KG1 (cell line): ENCODE data around the gene CDC37.
"Not testable (repeated sequence)": the region's sequence is repeated elsewhere in the genome, so short reads cannot be mapped to it uniquely, and the experiment has no call there.

Source experiments
- DNase-seq: peaks from one replicate; lab custom pipeline; 2025; lab: John Stamatoyannopoulos, UW

CDC37 gene

GRCh38 chr19:10393137-10393536, 10.2 kb downstream of the CDC37 start:
- no peak for DNase-seq

DNA sequence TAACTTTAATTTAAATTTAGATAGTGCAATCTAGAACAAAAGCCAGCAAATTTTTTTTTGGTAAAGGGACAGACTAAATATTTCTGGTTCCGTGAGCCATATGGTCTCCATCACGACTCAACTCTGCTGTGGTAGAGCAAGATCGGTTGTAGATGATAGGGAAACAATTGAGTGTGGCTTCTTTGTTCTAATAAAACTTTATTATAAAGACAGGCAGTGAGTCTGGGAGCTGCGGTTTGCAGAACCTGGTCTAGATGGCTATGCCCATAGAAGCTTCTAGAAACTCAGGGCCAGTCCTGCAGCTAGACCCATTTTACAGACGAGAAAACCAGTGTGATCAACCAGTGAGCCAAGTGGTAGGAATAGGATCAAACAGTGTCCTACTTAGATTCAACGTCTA, 11.2 kb downstream of the CDC37 start:
- no peak for DNase-seq

DNA sequence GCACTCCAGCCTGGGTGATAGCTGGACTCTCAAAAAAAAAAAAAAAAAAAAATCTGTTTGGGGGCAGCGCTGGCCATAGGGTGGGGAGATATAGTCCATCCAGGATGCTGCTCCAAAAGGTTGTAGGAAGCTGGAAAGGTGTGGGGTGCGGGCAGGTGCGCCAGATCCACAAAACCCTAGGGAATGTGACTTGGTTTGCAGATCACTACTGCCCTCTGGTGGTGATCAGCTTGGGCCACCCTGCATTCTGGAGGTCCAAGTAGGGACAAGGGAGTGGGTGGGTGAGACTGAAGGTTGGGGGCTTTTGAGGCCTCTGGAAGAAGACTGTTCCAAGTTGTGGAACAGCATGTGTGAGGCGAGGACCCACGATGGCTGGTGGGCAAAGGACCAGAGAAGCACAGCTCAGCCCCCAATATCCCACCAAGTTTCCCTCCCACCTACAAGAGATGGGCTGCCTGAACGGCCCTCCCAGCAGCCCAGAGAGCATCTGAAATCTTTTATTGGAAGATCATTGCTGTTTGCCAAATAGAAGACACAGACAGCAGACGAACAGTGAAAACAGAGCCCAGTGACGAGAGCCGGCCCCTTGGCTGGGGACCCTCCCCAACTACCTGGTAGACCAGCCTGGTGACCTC, 12.6 kb downstream of the CDC37 start:
- DNase-seq = peak; percentile 8

DNA sequence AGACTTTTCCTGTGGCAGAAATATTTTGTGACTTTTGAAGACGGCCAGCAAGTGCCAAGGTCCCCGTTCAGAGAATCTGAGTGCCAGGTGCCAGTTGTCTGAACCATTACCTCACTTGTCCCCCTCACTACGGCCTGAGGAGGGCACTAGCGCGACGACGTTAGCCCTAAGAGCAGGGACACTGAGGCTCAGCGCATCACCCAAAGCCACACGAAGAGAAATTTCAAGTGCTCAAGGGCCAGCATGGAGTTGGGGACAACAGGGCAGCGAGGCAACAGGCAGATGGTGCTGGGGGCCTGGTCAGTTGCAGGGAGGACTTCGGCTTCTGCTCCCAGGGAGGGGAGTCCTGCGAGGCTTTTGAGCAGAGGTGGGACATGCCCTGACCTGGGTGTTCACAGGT, 13.5 kb downstream of the CDC37 start:
- no peak for DNase-seq

DNA sequence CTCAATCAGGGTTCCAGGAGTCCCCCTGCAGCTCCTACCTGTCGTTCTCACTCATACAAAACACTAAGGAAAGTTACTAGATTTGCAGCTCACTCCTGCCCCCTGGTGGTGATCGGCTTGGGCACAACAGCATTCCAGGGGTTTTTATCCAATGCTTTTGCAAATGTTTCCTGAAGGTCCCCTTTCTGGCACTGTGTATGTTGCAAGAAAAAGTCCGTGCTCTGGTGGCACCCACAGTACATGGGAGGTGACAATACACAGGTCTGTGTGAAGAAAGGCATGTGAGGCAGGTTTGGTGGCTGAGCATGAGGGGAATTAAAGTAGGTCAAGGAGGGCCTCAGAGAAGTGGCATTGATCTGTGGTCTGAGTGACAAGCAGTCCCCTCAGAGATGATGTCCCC, 14.4 kb downstream of the CDC37 start:
- peak; percentile 64 for DNase-seq

GRCh38 chr19:10384580-10384979, 18.8 kb downstream of the CDC37 start:
- no peak for DNase-seq

DNA sequence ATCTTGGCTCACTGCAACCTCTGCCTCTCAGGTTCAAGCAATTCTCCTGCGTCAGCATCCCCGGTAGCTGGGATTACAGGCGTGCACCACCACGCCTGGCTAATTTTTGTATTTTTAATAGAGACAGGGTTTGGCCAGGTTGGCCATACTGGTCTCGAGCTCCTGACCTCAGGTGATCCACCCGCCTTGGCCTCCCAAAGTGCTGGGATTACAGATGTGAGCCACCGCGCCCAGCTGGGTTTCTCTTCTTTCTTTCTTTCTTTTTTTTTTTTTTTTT, 20.2 kb downstream of the CDC37 start:
- not testable (repeated sequence) for DNase-seq

GRCh38 chr19:10380313-10381102, 22.8 kb downstream of the CDC37 start, which contains the start of gene TYK2:
Gene TYK2, minus strand, starts transcription at chr19:10380572. Its CDS starts 2,166 bp downstream, at chr19:10378406.
- peak; percentile 97 for DNase-seq

GRCh38 chr19:10379880-10380312, 23.4 kb downstream of the CDC37 start:
- no peak for DNase-seq

DNA sequence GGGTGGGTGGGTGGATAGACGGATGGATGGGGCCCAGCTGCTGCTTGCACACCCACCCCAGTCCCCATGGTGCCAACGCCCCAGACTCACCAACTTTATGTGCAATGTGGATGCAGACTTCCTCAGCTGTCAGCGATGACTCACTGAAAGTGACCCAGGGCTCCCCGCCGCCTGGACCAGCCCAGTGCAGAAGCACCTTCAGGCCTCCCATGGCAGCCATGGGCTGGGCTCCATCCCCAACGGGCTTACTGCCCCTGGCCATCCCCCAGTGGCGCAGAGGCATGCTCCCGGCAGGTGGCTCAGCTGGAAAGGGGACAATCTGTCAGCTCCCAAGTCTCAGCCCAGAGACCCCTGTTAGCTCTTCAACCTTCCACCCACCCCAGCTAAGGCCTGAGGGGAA, 25.2 kb downstream of the CDC37 start:
- DNase-seq = no peak

GRCh38 chr19:10377140-10377640, 26.2 kb downstream of the CDC37 start:
- not testable (repeated sequence) for DNase-seq

DNA sequence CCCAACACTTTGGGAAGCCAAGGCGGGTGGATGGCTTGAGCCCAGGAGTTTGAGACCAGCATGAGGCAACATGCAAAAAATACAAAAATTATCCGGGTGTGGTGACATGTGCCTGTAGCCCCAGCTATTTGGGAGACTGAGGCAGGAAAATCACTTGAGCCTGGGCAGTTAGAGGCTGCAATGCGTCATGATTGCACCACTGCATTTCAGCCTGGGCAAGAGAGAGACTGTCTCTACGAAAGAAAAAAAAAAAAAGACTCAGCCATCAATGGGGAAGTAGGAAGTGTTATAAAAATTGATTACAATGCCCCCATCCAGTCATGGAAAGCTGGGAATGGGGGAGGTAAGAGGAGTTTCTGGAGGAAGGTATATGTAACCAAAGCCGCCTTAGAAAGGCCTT, 28.4 kb downstream of the CDC37 start:
- no peak for DNase-seq

DNA sequence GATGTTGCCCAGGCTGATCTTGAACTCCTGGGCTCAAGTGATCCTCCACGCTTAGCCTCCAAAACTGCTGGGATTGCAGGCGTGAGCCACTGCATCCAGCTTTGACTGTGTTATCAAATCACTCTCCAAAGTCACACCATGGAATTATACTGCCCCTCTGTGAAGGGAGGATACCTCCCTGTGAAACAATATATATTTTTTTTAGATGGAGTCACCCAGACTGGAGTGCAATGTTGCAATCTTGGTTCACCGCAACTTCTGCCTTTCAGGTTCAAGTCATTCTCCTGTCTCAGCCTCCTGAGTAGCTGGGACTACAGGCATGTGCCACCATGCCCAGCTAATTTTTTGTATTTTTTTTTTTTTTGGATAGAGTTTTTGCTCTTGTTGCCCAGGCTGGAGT, 30.7 kb downstream of the CDC37 start:
- no peak for DNase-seq

DNA sequence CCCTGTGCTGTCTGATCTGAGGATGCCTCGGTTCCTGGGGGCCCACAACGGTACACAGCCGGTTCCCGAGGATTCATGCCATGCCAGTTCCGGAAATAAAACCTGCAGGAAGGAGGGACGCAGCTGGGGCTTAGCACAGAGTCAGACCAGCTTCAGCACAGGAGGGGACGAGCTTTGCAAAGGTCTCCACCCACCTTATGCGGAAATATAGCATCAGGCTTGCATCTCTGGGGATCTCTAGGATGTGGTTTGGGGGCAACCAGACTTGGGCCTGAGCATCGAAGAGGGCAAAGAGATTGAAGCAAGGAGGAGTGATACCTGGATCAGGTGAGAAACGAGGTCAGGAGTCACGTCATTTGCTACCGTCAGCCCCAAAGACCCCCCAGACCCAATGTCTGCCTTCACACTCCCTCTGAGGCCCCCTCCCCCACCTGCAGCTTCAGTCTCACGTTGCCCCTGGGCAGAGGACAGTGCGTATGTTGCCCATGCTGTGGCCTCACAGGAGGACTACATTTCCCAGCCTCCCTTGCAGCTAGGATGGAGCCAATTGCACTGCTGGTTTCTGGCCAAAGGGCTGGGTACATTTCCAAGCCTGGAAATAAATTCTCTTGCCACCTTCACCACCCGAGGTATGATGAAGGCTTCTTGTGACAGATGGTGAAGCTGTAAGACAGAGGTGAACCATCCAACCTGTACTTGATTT, 35.1 kb downstream of the CDC37 start:
- no peak for DNase-seq

- not testable (repeated sequence) for DNase-seq
Observed at GRCh38 chr19:10366950-10367512, 36.3 kb downstream of the CDC37 start.

GRCh38 chr19:10365518-10365917, 37.8 kb downstream of the CDC37 start:
- DNase-seq = no peak

GRCh38 chr19:10364644-10365043, 38.7 kb downstream of the CDC37 start:
- no peak for DNase-seq

GRCh38 chr19:10363789-10364281, 39.5 kb downstream of the CDC37 start:
- DNase-seq = no peak

DNA sequence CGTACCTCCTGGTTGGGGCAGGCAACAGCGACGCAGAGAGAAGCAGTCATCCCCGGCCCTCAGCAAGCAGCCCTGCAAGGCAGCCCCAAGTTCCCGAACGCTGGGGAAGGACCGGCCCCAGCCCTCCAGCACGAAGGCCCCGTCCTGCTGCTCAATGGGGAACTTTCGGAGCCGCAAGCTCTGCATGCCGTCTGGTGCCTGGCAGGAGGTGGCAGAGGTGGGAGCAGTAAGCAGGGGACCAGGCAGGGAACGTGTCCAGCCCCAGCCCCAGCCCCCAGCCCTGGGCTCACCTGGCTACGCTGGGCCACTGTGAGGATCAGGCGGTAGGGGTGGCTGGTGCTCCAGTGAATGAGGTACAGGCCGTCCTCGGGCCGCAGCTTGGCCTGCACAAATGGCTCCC, 41.1 kb downstream of the CDC37 start:
- no peak for DNase-seq

DNA sequence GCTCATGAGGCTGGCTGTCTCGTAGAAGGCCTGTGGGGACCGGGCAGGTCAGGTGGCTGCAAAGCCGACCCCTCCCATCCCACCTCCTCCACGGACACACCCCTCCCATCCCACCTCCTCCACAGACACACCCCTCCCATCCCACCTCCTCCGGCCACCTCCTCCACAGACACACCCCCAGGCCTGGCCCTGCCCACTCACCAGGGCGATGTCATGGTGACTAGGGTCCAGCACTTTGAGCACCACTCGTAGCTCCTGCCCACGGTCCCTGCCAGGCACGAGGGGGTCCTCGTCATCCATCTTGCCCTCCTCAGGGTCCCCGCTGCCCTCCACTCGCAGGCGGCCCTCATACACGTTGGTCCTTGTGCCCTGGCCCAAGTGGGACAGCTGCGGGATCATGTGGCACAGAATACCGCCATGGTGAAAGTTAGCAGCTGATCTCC, 41.8 kb downstream of the CDC37 start:
- DNase-seq = no peak

DNA sequence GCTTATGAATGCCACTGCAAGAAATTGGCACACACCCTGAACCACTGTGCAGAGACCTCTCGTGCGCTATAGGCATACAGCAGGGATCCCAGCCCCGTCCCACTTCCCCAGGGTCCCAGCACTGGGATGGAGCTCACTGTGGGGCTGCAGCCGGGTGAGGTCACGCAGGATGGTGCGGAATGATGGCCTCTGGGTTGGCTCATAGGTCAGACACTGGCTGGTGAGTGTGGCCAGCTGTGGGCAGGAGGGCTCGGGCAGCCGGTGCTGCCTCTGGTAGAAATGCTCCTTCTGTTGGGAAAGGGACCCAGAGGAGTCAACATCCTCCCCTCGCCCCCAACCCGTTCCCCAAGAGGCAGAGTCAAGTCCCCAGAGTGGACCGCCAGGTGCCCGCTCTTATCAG, 46.9 kb downstream of the CDC37 start:
- DNase-seq = no peak

GRCh38 chr19:10353793-10354391, 49.5 kb downstream of the CDC37 start:
- DNase-seq = no peak
